Ascending aorta (tissue), 2 donors: Measurements from ENCODE around the gene LMCD1. TPM values are rescaled to one million over a fixed set of nuclear protein-coding genes. Genes with fewer than 3 reads are reported as not detected.

Experiments
- DNase-seq, 2 donors: peaks; one replicate each; pipeline ENCODE4 v3.0.0-alpha.2; 2019; ENCODE audit warnings: low spot score in 2 of 2
- H3K27ac ChIP-seq, 2 donors: fragments of 200-600 bp; sonication (generic); one replicate each; pipeline ENCODE4 v1.5.1; 2016 to 2017; ENCODE audit warnings: mild to moderate bottlenecking in 1 of 2
- H3K27me3 ChIP-seq: fragments of 200-600 bp; sonication (generic); one replicate; pipeline ENCODE4 v1.5.1; 2017
- H3K36me3 ChIP-seq, 2 donors: fragments of 200-600 bp; sonication (generic); one replicate each; pipeline ENCODE4 v1.5.1; 2016
- H3K4me1 ChIP-seq, 2 donors: fragments of 200-600 bp; sonication (generic); one replicate each; pipeline ENCODE4 v1.5.1; 2016 to 2017; ENCODE audit warnings: mild to moderate bottlenecking in 1 of 2
- H3K4me3 ChIP-seq, 2 donors: fragments of 200-600 bp; sonication (generic); one replicate each; pipeline ENCODE4 v1.5.1; 2016 to 2017; ENCODE audit warnings: mild to moderate bottlenecking in 1 of 2
- H3K9me3 ChIP-seq, 2 donors: fragments of 200-600 bp; sonication (generic); one replicate each; pipeline ENCODE4 v1.5.1; 2016
- CTCF ChIP-seq, 3 experiments: fragments of 200-600 bp in 2 of 3; fragments of 450-650 bp in 1 of 3; sonication (generic) in 2 of 3; IDR thresholded peaks; one replicate each; pipeline ENCODE4 v1.5.1; 2016 to 2019; ENCODE audit warnings: antibody characterized with exemption in 3 of 3, mild to moderate bottlenecking in 1 of 3, moderate library complexity in 1 of 3
- intact Hi-C: fragments of 100-400 bp; cut with DNase I; formaldehyde crosslinking; loops from one replicate; pipeline ENCODE4 v1.15.1; 2023
- total RNA-seq: library from RNA; depleted of rRNA; stranded (reverse); fragments of >200 nt; gene quantifications from one replicate; pipeline ENCODE4 v1.1.0, GENCODE V29; 2016

LMCD1 gene
- total RNA-seq, 1 donor from 2014 or later: 634 TPM

GRCh38 chr3:8525893-8526292, 24.3 kb downstream of the LMCD1 start:
- peaks cover 24 to 86% of the 10 kb centered on the region in 2 donors for H3K36me3 ChIP-seq
- TF ChIP-seq CTCF (IDR thresholded peaks at IDR 0.05): no peak
- peak overlapping the region in 1 of 2 donors; percentile 20 for H3K4me3 ChIP-seq
- intact Hi-C loops: no loop called here
- H3K27ac ChIP-seq: peak overlapping the region; percentile 72 to 79
- DNase-seq: no peak
- peaks cover 17 to 92% of the 10 kb centered on the region in 2 donors for H3K4me1 ChIP-seq
- H3K27me3 ChIP-seq: no peaks in the 10 kb centered on the region
- H3K9me3 ChIP-seq: no peaks in the 10 kb centered on the region

- intact Hi-C loops: no loop called here
- Histone ChIP-seq H3K4me1 (peaks cover 11 to 83% of the 10 kb centered on the region in 2 donors), H3K27me3 (no peaks in the 10 kb centered on the region), H3K27ac (peak overlapping the region; percentile 63 to 79), H3K36me3 (peaks cover 10 to 85% of the 10 kb centered on the region in 2 donors), H3K9me3 (no peaks in the 10 kb centered on the region), H3K4me3 (peak overlapping the region in 1 of 2 donors; percentile 7)
- no peak for DNase-seq
- no peak for TF ChIP-seq CTCF (IDR thresholded peaks at IDR 0.05)
Measured at GRCh38 chr3:8529181-8529637, 27.6 kb downstream of the LMCD1 start.

GRCh38 chr3:8529738-8530525, 28.3 kb downstream of the LMCD1 start:
- H3K4me1 ChIP-seq: peaks cover 4 to 75% of the 10 kb centered on the region in 2 donors
- TF ChIP-seq CTCF (IDR thresholded peaks at IDR 0.05): no peak
- peaks cover 17 to 87% of the 10 kb centered on the region in 2 donors for H3K36me3 ChIP-seq
- H3K27me3 ChIP-seq: no peaks in the 10 kb centered on the region
- H3K27ac ChIP-seq: peak overlapping the region; percentile 63 to 79
- DNase-seq: no peak
- intact Hi-C loops: no loop called here
- peak overlapping the region in 1 of 2 donors; percentile 15 for H3K4me3 ChIP-seq
- H3K9me3 ChIP-seq: no peaks in the 10 kb centered on the region

GRCh38 chr3:8530581-8530980, 29.0 kb downstream of the LMCD1 start:
- Histone ChIP-seq H3K4me1 (peaks cover 3 to 70% of the 10 kb centered on the region in 2 donors), H3K9me3 (no peaks in the 10 kb centered on the region), H3K27me3 (no peaks in the 10 kb centered on the region), H3K36me3 (peaks cover 22 to 87% of the 10 kb centered on the region in 2 donors), H3K4me3 (no peak overlapping the region), H3K27ac (peak overlapping the region; percentile 39 to 63)
- no peak for DNase-seq
- TF ChIP-seq CTCF (IDR thresholded peaks at IDR 0.05): no peak
- intact Hi-C loops: no loop called here

- peak overlapping the region; percentile 5 to 19 for H3K27ac ChIP-seq
- intact Hi-C loops: no loop called here
- no peaks in the 10 kb centered on the region for H3K27me3 ChIP-seq
- H3K36me3 ChIP-seq: peaks cover 31 to 97% of the 10 kb centered on the region in 2 donors
- H3K4me3 ChIP-seq: no peak overlapping the region
- TF ChIP-seq CTCF (IDR thresholded peaks at IDR 0.05): no peak
- H3K4me1 ChIP-seq: peaks cover 8 to 66% of the 10 kb centered on the region in 2 donors
- no peak for DNase-seq
- no peaks in the 10 kb centered on the region for H3K9me3 ChIP-seq
Measured at GRCh38 chr3:8532251-8532871, 30.7 kb downstream of the LMCD1 start.
